CD4-positive, alpha-beta T cell treated with Interleukin-12 subunit alpha and Interleukin-12 subunit beta, for 1 hour (primary cell): ENCODE measurements around the gene CHORDC1.
"Not testable (repeated sequence)": the region's sequence is repeated elsewhere in the genome, so short reads cannot be mapped to it uniquely, and the experiment has no call there.

Experiments
- DNase-seq: peaks from one replicate; pipeline ENCODE4 v3.0.0-alpha.2; 2020

CHORDC1 gene

DNA sequence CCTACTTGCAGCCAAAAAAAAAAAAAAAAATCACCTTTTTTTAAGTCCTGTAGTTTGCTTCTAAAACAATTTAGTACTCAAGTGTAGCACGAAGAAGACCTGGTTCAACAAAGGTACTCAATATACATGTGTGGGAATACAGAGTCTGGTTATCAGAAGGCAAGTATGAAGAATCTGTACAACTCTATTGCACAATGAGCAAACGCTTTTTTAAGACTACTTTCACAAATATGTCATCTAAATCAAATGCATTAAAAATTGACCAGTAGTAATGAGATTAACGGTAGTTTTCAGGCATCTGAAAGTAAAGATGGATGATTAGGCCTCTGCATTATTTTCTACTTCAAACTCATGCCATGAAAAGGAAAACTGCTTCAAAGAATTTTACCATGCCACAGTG, 9.5 kb downstream of the CHORDC1 start:
- no peak for DNase-seq

DNA sequence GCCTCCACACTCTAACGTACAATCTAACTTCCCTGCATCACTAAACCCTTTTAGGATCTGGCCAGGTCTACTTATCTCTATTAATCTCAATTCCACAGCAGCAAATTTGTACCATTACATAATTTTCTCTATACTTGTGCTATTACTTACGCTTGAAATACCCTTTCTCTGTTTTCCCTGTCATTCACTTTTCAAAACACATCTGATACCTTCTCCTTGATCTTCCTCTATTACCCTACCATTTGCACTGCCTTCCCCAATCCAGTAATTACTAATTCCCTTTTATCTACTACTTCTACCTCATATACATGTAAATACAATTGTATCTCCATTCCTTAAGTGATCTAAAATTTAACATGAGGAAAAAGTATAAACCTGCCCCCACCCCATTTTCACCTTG, 14.0 kb downstream of the CHORDC1 start:
- no peak for DNase-seq

DNA sequence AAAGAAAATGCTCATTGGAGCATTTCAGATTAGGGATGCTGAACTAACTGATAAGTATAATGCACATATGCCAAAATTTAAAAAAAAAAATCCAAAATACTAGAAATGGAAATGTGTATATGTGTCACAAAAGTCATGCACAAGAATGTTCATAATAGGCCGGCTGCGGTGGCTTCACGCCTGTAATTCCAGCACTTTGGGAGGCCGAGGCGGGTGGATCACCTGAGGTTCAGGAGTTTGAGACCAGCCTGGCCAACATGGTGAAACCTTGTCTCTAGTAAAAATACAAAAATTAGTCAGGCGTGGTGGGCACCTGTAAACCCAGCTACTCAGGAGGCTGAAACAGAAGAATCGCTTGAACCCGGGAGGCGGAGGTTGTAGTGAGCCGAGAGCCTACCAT, 14.9 kb downstream of the CHORDC1 start:
- not testable (repeated sequence) for DNase-seq

DNA sequence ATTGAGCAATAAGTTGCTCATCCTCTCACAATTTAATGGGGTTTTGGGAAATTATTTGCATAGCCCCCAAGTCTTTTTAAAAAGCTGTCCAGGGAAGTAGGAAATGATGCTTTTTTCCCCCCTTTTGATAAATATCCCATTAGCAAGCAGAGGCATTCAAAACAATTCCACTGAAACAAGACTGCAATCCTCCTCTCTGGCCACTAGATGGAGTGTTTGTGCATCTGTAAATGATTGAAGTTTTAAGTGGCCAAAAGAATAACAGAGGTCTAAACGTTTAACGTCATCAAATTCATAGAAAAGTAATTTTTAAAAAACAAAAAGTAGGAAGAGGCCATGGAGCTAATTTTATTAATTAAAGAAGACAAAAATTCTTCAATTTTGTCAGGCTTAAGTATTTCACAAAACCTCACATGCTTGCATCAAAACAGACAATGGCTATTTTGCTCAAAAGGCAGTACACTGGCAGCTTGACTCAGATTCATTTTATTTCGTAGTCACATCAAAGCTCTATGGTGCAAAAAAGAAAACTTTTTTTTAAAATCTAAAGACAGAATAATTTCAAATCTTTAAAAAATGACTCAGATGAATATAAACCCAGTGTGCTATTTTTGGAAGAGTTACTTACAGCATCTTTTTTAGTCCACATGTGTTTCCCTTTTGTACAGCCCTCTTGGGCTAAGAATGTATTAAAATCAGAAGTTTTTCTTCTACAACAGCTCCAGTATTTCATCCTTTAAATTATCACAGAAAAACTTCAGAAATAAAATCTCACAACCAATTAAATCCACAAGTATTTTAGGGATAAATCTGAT, 17.8 kb downstream of the CHORDC1 start:
- peak; percentile 61 for DNase-seq

DNA sequence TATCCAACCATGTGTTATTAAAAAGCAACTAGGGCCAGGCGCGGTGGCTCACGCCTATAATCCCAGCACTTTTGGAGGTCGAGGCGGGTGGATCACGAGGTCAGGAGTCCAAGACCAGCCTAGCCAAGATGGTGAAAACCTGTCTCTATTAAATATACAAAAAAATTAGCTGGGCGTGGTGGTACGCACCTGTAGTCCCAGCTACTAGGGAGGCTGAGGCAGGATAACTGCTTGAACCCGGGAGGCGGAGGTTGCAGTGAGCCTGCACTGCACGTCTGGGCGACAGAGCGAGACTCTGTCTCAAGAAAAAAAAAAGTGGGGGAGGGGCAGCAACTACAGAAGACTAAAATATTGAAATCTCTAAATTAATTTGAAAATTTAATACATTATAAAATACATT, 18.4 kb downstream of the CHORDC1 start:
- no peak for DNase-seq

DNA sequence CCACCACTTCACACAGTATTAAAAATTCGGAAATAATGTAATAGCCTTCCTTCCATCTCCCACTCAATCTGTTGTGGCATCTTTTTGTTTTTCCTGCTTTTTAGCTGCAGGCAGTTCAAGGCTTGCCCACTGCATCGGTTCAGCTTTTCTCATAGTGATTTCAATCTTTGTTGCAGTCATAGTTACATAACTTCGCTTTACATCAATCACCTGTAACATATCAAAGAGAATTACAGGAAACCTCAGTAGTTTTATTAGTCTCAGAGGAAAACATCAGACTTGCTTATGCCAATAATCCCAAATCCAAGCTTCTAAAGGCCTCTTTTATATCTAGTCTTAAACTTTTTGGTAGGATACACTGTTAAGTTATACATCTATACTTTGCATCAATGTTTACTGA, 20.5 kb downstream of the CHORDC1 start:
- DNase-seq = no peak

DNA sequence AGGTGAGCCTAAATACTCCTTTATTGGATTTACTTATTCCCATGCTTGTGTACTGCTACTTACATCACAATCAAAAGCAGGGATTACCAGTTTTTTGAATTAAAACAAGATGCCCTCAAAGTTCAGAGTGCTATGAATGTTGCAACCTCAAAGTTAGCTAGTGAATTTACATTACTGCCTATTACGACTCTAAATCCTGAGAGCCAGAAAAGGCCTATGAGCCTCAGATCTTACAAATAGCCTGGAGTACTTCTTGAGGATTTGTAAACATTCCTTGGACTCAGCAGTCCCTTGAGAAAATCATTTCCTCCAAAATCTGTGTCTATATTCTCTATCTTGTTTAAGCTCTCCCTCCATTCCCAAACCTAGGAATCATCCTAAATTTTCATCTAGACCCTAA, 25.5 kb downstream of the CHORDC1 start:
- DNase-seq = no peak

DNA sequence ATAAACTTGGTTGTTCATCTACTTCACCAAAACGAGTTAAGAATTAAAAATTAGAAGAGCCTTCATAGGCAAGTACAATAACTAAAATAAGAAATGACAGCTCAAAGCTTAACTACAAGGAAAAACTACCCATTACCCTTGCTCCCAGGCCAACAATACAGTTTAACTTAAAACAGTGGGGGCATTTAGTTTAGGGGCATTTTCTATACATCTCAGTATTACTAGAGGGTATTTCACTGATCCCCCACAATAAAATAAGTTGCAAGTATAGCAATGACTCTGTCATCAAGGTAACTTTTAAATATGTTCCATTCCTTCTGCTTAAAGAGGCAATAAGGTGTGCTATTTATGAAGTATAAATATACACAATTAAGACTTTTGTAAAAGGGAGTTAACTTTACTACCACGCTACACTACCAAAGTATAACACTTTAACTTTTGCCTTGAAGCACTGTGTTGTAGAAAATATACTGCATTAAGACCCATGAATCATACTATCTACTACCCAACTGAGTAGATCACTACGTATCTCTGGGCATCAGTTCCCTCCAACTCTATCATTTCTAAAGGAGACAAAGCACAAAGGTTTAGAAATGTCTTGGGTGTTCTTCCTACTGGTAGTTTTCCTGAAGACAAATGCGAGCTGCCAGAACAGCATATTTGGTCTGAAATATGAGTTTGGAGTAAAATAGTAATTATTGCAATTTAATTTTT, 29.8 kb downstream of the CHORDC1 start:
- no peak for DNase-seq

DNA sequence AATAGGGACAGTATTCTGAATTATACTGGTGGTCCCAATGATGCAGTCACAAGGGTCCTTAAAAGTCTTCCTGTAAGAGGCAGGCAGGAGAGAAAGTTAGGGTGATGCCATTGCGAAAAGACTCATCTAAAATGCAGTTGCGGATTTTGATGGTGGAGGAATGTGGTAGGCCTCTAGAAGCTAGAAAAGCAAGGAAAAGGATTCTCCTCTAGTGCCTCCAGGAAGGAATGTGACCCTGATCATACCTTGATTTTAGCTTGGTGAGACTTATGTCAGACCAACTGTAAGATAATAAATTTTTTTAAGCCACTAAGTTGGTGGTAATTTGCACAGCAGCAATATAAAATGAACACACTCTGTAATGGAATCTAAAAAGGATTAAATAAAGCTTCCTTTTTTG, 33.8 kb downstream of the CHORDC1 start:
- no peak for DNase-seq

DNA sequence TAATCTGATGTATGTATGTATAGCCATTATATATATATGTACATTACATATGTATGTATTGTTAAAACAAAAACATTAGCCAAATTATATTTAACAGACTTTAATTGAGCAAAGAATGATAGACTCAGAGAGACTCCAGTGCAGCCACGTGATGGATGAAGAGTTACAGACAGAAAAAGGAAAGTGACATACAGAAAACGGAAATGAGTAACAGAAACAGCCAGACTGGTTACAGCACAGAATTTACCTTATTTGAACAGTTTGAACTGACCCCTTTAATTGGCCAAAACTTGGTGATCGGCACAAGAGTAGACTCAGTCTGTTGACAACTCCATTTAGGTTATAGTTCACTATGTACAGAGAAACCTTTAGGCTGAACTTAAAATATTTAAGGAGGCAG, 35.0 kb downstream of the CHORDC1 start:
- no peak for DNase-seq

DNA sequence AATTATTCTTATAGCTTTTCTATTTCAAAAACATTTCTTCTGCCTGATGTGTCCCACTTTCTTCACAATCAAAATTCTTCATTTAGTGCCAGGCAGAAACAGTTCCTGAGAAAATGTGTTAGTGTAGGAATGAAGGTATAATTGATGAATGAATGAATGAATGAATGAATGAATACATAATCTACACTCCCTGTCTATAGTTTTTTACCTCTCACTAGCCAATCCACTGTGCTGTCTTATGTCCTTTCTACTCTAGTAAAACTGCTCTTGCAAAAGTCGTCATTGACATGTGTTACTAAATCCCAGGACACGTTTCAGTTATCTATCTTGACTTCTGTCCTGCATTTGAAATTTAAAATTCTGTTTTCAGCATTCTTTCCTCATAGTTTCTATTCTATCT, 42.9 kb downstream of the CHORDC1 start:
- no peak for DNase-seq

DNA sequence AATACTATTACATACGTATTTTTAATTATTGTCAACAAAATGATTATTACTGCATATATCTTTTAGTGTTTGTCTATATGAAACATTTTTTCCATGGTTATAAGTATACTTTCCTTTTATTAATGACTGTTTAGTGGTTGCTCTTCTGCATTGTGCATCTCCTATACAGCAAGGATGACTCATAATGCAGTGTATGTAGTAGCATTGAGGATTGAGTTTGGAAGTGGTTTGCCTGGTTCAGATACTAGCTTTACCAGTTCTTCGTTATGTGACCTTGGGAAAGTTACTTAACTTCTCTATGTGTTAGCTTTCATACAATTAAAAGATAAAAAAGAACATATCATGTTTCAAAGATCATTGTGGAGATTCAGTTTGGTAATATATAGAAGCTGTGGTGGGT, 44.1 kb downstream of the CHORDC1 start:
- no peak for DNase-seq

DNA sequence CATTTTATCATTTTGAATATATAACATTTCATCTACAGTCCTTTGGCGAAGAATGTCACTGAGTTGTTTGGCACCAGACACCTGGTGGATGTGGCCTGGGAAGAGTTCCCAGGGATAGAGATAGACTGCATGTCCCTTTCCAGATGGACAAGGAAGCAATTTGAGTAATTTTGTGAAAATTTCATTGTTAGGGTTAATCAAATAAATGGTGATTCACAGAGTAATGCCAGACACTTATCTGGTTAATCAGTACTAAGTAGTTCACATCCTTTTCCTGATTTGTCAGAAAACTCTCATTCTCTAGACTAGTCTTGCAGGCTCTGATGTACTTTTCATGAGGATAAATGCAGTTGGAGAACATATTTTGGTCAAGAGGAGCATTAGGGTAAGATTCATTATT, 46.8 kb downstream of the CHORDC1 start:
- no peak for DNase-seq

DNA sequence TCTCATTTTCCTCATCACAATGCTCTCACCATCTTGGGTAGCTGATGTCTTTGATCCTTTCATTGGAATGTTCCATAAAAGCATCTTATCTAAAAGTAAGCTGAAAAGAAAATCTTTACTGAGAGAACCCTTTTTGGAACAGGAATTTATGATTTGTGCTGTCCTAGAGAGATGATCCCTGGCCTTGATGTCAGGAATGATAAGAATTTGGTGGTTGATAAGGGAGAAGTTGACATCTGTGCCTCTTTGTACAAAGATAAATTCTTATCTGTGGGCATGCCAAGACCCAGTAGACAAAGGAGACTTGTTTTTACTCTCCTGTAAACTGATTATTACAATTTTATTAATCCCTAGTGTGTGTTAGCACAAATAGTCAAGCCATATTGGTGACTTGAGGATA, 51.5 kb downstream of the CHORDC1 start:
- no peak for DNase-seq

DNA sequence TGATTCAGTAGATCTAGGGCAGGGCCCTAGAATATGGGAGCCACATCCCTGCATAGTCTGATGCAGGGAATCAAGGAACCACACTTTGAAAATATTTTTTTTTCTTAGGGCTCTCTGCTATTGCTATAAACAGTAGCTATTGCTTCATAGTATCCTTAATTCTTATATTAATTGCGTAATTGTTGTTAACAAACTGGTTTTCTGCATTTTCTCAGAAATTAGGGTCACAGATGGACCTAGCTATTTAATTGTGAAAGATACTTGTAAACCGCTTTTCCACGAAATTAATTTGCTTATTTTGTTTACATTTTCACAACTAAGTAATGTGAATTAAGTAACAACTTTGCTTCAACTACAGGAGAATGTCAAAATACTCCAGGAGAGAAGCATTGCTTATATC, 54.3 kb downstream of the CHORDC1 start:
- DNase-seq = no peak

DNA sequence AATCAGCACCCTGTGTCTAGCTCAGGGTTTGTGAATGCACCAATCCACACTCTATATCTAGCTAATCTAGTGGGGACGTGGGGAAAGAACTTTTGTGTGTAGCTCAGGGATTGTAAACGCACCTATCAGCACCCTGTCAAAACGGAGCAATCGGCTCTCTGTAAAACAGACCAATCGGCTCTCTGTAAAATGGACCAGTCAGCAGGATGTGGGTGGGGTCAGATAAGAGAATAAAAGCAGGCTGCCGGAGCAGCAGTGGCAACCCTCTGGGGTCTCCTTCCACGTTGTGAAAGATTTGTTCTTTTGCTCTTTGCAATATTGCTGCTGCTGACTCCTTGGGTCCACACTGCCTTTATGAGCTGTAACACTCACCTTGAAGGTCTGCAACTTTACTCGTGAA, 55.1 kb downstream of the CHORDC1 start:
- not testable (repeated sequence) for DNase-seq

DNA sequence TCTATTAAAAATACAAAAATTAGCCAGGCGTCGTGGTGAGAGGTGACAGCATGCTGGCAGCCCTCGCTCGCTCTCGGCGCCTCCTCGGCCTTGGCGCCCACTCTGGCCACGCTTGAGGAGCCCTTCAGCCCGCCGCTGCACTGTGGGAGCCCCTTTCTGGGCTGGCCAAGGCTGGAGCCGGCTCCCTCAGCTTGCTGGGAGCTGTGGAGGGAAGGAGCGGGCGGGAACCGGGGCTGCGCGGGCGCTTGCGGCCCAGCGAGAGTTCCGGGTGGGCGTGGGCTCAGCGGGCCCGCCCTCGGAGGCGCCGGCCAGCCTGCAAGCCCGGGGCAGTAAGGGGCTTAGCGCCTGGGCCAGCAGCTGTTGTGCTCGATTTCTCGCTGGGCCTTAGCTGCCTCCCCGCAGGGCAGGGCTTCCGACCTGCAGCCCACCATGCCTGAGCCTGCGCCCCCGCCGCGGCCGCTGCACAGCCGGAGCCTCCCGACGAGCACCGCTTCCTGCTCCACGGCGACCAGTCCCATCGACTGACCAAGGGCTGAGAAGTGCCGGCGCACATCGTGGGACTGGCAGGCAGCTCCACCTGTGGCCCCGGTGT, 55.8 kb downstream of the CHORDC1 start:
- not testable (repeated sequence) for DNase-seq
